ENCODE measurements around the gene PHLDB1. TPM values are rescaled to one million over a fixed set of nuclear protein-coding genes. Genes with fewer than 3 reads are reported as not detected.
A peak's percentile ranks its signal among the peaks of the same experiment; 100 is the strongest.

PHLDB1 gene
- total RNA-seq, 1 donor from 2014 or later: 47.8 TPM

GRCh38 chr11:118689503-118689851 is 82.1 kb downstream of the PHLDB1 start:
- DNase-seq: no peak

GRCh38 chr11:118689852-118690552 is 82.6 kb downstream of the PHLDB1 start:
- DNase-seq: peak; percentile 95

- DNase-seq: no peak
Observed at GRCh38 chr11:118690553-118691304, 83.3 kb downstream of the PHLDB1 start.

- peak; percentile 8 for DNase-seq
Observed at GRCh38 chr11:118691926-118692830, 84.8 kb downstream of the PHLDB1 start.

- no peak for DNase-seq
Observed at GRCh38 chr11:118694185-118694584, 86.8 kb downstream of the PHLDB1 start.

- DNase-seq: no peak
Observed at GRCh38 chr11:118694771-118695170, 87.4 kb downstream of the PHLDB1 start.

GRCh38 chr11:118696673-118697226 is 89.3 kb downstream of the PHLDB1 start:
- DNase-seq: no peak

GRCh38 chr11:118697346-118697745 is 89.9 kb downstream of the PHLDB1 start:
- no peak for DNase-seq

GRCh38 chr11:118699506-118700220 is 92.2 kb downstream of the PHLDB1 start:
- DNase-seq: no peak

GRCh38 chr11:118703563-118704106 is 96.2 kb downstream of the PHLDB1 start:
- DNase-seq: no peak

- no peak for DNase-seq
Observed at GRCh38 chr11:118705111-118705741, 97.8 kb downstream of the PHLDB1 start.

- DNase-seq: no peak
Observed at GRCh38 chr11:118705791-118706545, 98.6 kb downstream of the PHLDB1 start.

GRCh38 chr11:118706546-118706825 is 99.1 kb downstream of the PHLDB1 start:
- no peak for DNase-seq

Other genes starting within 250 kb of the PHLDB1 start
- gene UBE4A, start 248.0 kb upstream of the PHLDB1 start, total RNA-seq: 32.5 and 43.3 TPM in 2 replicates
- gene ATP5MG, start 206.0 kb upstream of the PHLDB1 start, total RNA-seq: 46.4 and 58.9 TPM in 2 replicates
- gene KMT2A, start 171.1 kb upstream of the PHLDB1 start, total RNA-seq: 34.4 and 49.6 TPM in 2 replicates
- gene TTC36, start 80.1 kb upstream of the PHLDB1 start, total RNA-seq: 2.5 and 3.2 TPM in 2 replicates
- 29.6 and 36.1 TPM in 2 replicates for gene TMEM25, start 76.4 kb upstream of the PHLDB1 start, total RNA-seq
- 18.7 and 23.3 TPM in 2 replicates for gene IFT46, start 41.7 kb upstream of the PHLDB1 start, total RNA-seq
- 102 and 180 TPM in 2 replicates for gene ARCN1, start 35.2 kb upstream of the PHLDB1 start, total RNA-seq
- gene TREH, start 72.0 kb downstream of the PHLDB1 start, total RNA-seq: not detected in 2 replicates
- gene DDX6, start 183.5 kb downstream of the PHLDB1 start, total RNA-seq: 131 and 184 TPM in 2 replicates

Data from dermis blood vessel endothelial cell (primary cell).